HCT116 (cell line): ENCODE results near the gene CSTA. TPM values are rescaled to one million over a fixed set of nuclear protein-coding genes. Genes with fewer than 3 reads are reported as not detected.

ENCODE experiments used
- ATAC-seq: fragments of 200-7000 bp; cut with Tn5 transposase; 2 replicates; pipeline ENCODE4 v1.9.1; 2020; ENCODE audit warnings: mild to moderate bottlenecking, moderate library complexity
- BruUV-seq: library from RNA; stranded (reverse); fragments of 400-500 nt; replicated peaks from 2 replicates; lab custom pipeline; 2021; lab: Mats Ljungman, UMichigan
- CTCF ChIA-PET: fragments of 300-600 bp; sonication (Branson Sonifier 250); formaldehyde crosslinking; loops from one replicate; lab custom pipeline; 2021; ENCODE audit warnings: antibody characterized with exemption; lab: Charles Lee
- POLR2A ChIA-PET: fragments of 300-600, 350-600 bp; sonication (Branson Sonifier 250); formaldehyde crosslinking; loops from one replicate; lab custom pipeline; 2021; ENCODE audit warnings: antibody characterized with exemption; lab: Charles Lee
- RAD21 ChIA-PET, 2 experiments: fragments of 300-600 bp; sonication (Branson Sonifier 250); formaldehyde crosslinking; loops; one replicate each; lab custom pipeline; 2023; ENCODE audit warnings: low total read pairs in 2 of 2; ENCODE audit not compliant: uncharacterized antibody in 2 of 2, unreplicated experiment in 2 of 2, low non-redundant PET in 1 of 2; lab: Charles Lee
- DNase-seq: peaks from one replicate; pipeline ENCODE4 v3.0.0-alpha.2; 2010; ENCODE audit warnings: low read depth, low spot score
- H2AFZ ChIP-seq: fragments of 200-600 bp; shearing (Covaris generic), sonication (generic); 2 replicates; pipeline ENCODE4 v1.6.1; 2017; ENCODE audit warnings: low read depth, mixed run types, mixed read lengths, antibody characterized with exemption, low read length; ENCODE audit not compliant: poor library complexity, severe bottlenecking
- H3K27ac ChIP-seq: 2 replicates; pipeline ENCODE4 v1.5.1; 2012; ENCODE audit warnings: low read depth, low read length
- H3K27me3 ChIP-seq: fragments of 200-600 bp; sonication (generic); 2 replicates; pipeline ENCODE4 v1.6.1; 2016; ENCODE audit warnings: mixed run types, low read length, mixed read lengths; ENCODE audit not compliant: insufficient read depth
- H3K36me3 ChIP-seq, 2 experiments: fragments of 200-500 bp in 1 of 2; fragments of 200-600 bp in 1 of 2; sonication (Bioruptor generic) in 1 of 2; sonication (generic) in 1 of 2; 2 replicates each; pipeline versions ENCODE4 v1.5.1 to v1.6.1; 2014 to 2016; ENCODE audit warnings: low read length in 2 of 2, inconsistent platforms in 1 of 2, mixed read lengths in 1 of 2, mixed run types in 1 of 2; ENCODE audit not compliant: insufficient read depth in 2 of 2, control insufficient read depth in 1 of 2
- H3K4me1 ChIP-seq, 2 experiments: fragments of 200-600 bp in 1 of 2; sonication (generic) in 1 of 2; 2 replicates each; pipeline versions ENCODE4 v1.5.1 to v1.6.1; 2012 to 2017; ENCODE audit warnings: low read length in 2 of 2, inconsistent platforms in 1 of 2, mild to moderate bottlenecking in 1 of 2, mixed read lengths in 1 of 2, mixed run types in 1 of 2, moderate library complexity in 1 of 2; ENCODE audit not compliant: insufficient read depth in 2 of 2, control insufficient read depth in 1 of 2
- H3K4me2 ChIP-seq: fragments of 200-600 bp; sonication (generic); 2 replicates; pipeline ENCODE4 v1.6.1; 2017; ENCODE audit warnings: mixed run types, low read length, mixed read lengths
- H3K4me3 ChIP-seq, 2 experiments: fragments of 200-600 bp in 1 of 2; sonication (generic) in 1 of 2; replicated peaks in 1 of 2; 2 replicates each; pipeline ENCODE4 v1.5.1; 2011 to 2016; ENCODE audit warnings: low read length in 2 of 2, control low read depth in 1 of 2, low read depth in 1 of 2, mild to moderate bottlenecking in 1 of 2, mixed read lengths in 1 of 2, mixed run types in 1 of 2
- H3K79me2 ChIP-seq: fragments of 200-600 bp; sonication (generic); 2 replicates; pipeline ENCODE4 v1.6.1; 2017; ENCODE audit warnings: mild to moderate bottlenecking, mixed run types, low read length, moderate library complexity, mixed read lengths; ENCODE audit not compliant: insufficient read depth
- H3K9ac ChIP-seq: fragments of 200-600 bp; sonication (generic); 2 replicates; pipeline ENCODE4 v1.6.1; 2016; ENCODE audit warnings: low read length, mixed read lengths
- H3K9me2 ChIP-seq: fragments of 200-600 bp; sonication (generic), shearing (Covaris generic); 2 replicates; pipeline ENCODE4 v1.6.1; 2017; ENCODE audit warnings: mixed run types, mild to moderate bottlenecking, moderate library complexity; ENCODE audit not compliant: insufficient read depth
- H3K9me3 ChIP-seq, 2 experiments: fragments of 200-500 bp in 1 of 2; fragments of 200-600 bp in 1 of 2; sonication (Bioruptor generic) in 1 of 2; sonication (generic) in 1 of 2; 2 replicates each; pipeline ENCODE4 v1.6.1; 2014 to 2017; ENCODE audit warnings: low read length in 2 of 2, mixed read lengths in 2 of 2, inconsistent platforms in 1 of 2, low read depth in 1 of 2, mild to moderate bottlenecking in 1 of 2, mixed run types in 1 of 2, moderate library complexity in 1 of 2; ENCODE audit not compliant: control insufficient read depth in 1 of 2, insufficient read depth in 1 of 2
- H4K20me1 ChIP-seq: fragments of 200-600 bp; sonication (generic), shearing (Covaris generic); 2 replicates; pipeline ENCODE4 v1.6.1; 2017; ENCODE audit warnings: mixed run types, mild to moderate bottlenecking, moderate library complexity; ENCODE audit not compliant: insufficient read depth
- FOSL1 ChIP-seq: IDR thresholded peaks from 2 replicates; pipeline ENCODE4 v1.6.1; 2012; ENCODE audit warnings: low read depth
- MAX ChIP-seq: IDR thresholded peaks from 2 replicates; pipeline ENCODE4 v1.6.1; 2012
- POLR2A ChIP-seq: IDR thresholded peaks from 2 replicates; pipeline ENCODE4 v1.7.0; 2011; ENCODE audit warnings: borderline replicate concordance; ENCODE audit not compliant: insufficient read depth, insufficient read length; ENCODE audit errors: extremely low read depth
- REST ChIP-seq: IDR thresholded peaks from 2 replicates; pipeline ENCODE4 v1.6.1; 2012; ENCODE audit warnings: low read depth
- SP1 ChIP-seq: IDR thresholded peaks from 2 replicates; pipeline ENCODE4 v1.6.1; 2012; ENCODE audit warnings: low read depth
- YY1 ChIP-seq: IDR thresholded peaks from 2 replicates; pipeline ENCODE4 v1.6.1; 2011; ENCODE audit warnings: low read length, low read depth, moderate library complexity, mild to moderate bottlenecking; ENCODE audit not compliant: insufficient replicate concordance; ENCODE audit errors: extremely low read depth
- ZBTB33 ChIP-seq: IDR thresholded peaks from 2 replicates; pipeline ENCODE4 v1.6.1; 2011; ENCODE audit warnings: mild to moderate bottlenecking, low read length, moderate library complexity; ENCODE audit not compliant: insufficient replicate concordance; ENCODE audit errors: extremely low read depth
- ZNF274 ChIP-seq: fragments of 200-500 bp; sonication (Bioruptor generic); IDR thresholded peaks from 2 replicates; pipeline ENCODE4 v1.6.1; 2014; ENCODE audit warnings: mild to moderate bottlenecking, low read depth, low read length, inconsistent platforms
- intact Hi-C: fragments of 100-400 bp; cut with micrococcal nuclease; formaldehyde crosslinking; loops from 2 replicates; pipeline ENCODE4 v1.10.0; 2022
- total RNA-seq: library from RNA; stranded (reverse); gene quantifications from one replicate; pipeline ENCODE4 v1.2.1, GENCODE V29; 2021; ENCODE audit not compliant: unreplicated experiment

CSTA gene
- total RNA-seq, 1 experiment from 2014 or later: 11.0 TPM

- Histone ChIP-seq H3K36me3 (no peaks in the 10 kb centered on the region), H2AFZ (no peak overlapping the region), H3K79me2 (no peaks in the 10 kb centered on the region), H3K27ac (no peak overlapping the region), H3K4me2 (no peak overlapping the region), H3K4me3 (no peak overlapping the region), H4K20me1 (no peaks in the 10 kb centered on the region), H3K9ac (no peak overlapping the region), H3K9me2 (no peaks in the 10 kb centered on the region), H3K9me3 (no peaks in the 10 kb centered on the region), H3K4me1 (no peaks in the 10 kb centered on the region), H3K27me3 (no peaks in the 10 kb centered on the region)
- DNase-seq (no peak), ATAC-seq (no peak)
- BruUV-seq: no TSS peak
- ChIA-PET POLR2A (no interaction called here), CTCF (no interaction called here), RAD21 (no interaction called here)
- intact Hi-C loops: no loop called here
- no peak for TF ChIP-seq MAX
- no peak for TF ChIP-seq YY1
- no peak for TF ChIP-seq REST
These were observed 40.6 kb upstream of the CSTA start for GRCh38 chr3:122284486-122284885.

- no peak for ATAC-seq
- ChIA-PET CTCF (no interaction called here), POLR2A (no interaction called here)
- no peak overlapping the region for H3K4me3 ChIP-seq
- no TSS peak for BruUV-seq
- no peak for TF ChIP-seq SP1
- TF ChIP-seq FOSL1: no peak
- no peak for TF ChIP-seq POLR2A
- no peak for TF ChIP-seq ZBTB33
- no peak for TF ChIP-seq ZNF274
- TF ChIP-seq, all 23 proteins: peak for 0
- no peaks in the 10 kb centered on the region for H3K4me1 ChIP-seq
- no peak overlapping the region for H2AFZ ChIP-seq
- no peaks in the 10 kb centered on the region for H3K79me2 ChIP-seq
- H3K9me2 ChIP-seq: no peaks in the 10 kb centered on the region
- no peaks in the 10 kb centered on the region for H3K36me3 ChIP-seq
- H4K20me1 ChIP-seq: no peaks in the 10 kb centered on the region
- H3K9me3 ChIP-seq: no peaks in the 10 kb centered on the region
- H3K4me2 ChIP-seq: no peak overlapping the region
- H3K9ac ChIP-seq: no peak overlapping the region
- no peak overlapping the region for H3K27ac ChIP-seq
- RAD21 ChIA-PET: no interaction called here
- no peak for DNase-seq
- intact Hi-C loops: no loop called here
- no peaks in the 10 kb centered on the region for H3K27me3 ChIP-seq
These were observed 30.7 kb upstream of the CSTA start for GRCh38 chr3:122294359-122294758.
